Neural progenitor cell (in vitro differentiated cells): Measurements from ENCODE around the gene SIAH3.

Experiments used
- CTCF ChIP-seq: fragments of 200-600 bp; sonication (generic); IDR thresholded peaks from 2 replicates; pipeline ENCODE4 v1.5.1; 2017; ENCODE audit warnings: antibody characterized with exemption, mild to moderate bottlenecking
- EZH2 ChIP-seq: fragments of 200-600 bp; sonication (generic); IDR thresholded peaks from 2 replicates; pipeline ENCODE4 v1.6.1; 2017; ENCODE audit warnings: antibody characterized with exemption, mild to moderate bottlenecking, moderate library complexity
- EZH2phosphoT487 ChIP-seq: fragments of 200-600 bp; sonication (generic); IDR thresholded peaks from 2 replicates; pipeline ENCODE4 v1.6.1; 2017; ENCODE audit warnings: antibody characterized with exemption

- no peak for TF ChIP-seq CTCF
- no peak for TF ChIP-seq EZH2
- no peak for TF ChIP-seq EZH2phosphoT487
Observed at GRCh38 chr13:45851956-45852355, 403 bp upstream of the SIAH3 start.
